SK-N-SH treated with all-trans-retinoic acid at 6 μM for 48 hours (cell line): Measurements from ENCODE around the gene KLHL42.

Experiments used
- ARNTL ChIP-seq: fragments of 450-650 bp; formaldehyde crosslinking; IDR thresholded peaks from 2 replicates; pipeline ENCODE4 v1.5.0; 2020; ENCODE audit warnings: low read depth, mild to moderate bottlenecking, moderate library complexity, borderline replicate concordance
- CREB5 ChIP-seq: fragments of 250-450 bp; sonication (Bioruptor Pico); IDR thresholded peaks from 2 replicates; pipeline ENCODE4 v1.5.1; 2020; ENCODE audit warnings: low read depth, mild to moderate bottlenecking, moderate library complexity
- ESRRG ChIP-seq: fragments of 250-450 bp; sonication (Bioruptor Pico); IDR thresholded peaks from 2 replicates; pipeline ENCODE4 v1.6.1; 2021; ENCODE audit warnings: mild to moderate bottlenecking
- GLIS3 ChIP-seq: fragments of 250-450 bp; sonication (Bioruptor Pico); IDR thresholded peaks from 2 replicates; pipeline ENCODE4 v1.5.0; 2020; ENCODE audit warnings: mild to moderate bottlenecking, moderate library complexity
- PPARA ChIP-seq: fragments of 250-450 bp; sonication (Bioruptor Pico); IDR thresholded peaks from 2 replicates; pipeline ENCODE4 v1.5.0; 2020; ENCODE audit warnings: mild to moderate bottlenecking, borderline replicate concordance
- TOX ChIP-seq: fragments of 250-450 bp; sonication (Bioruptor Pico); IDR thresholded peaks from 2 replicates; pipeline ENCODE4 v1.8.0; 2021; ENCODE audit warnings: mild to moderate bottlenecking, moderate library complexity, borderline replicate concordance
- ZC3H10 ChIP-seq: fragments of 250-450 bp; sonication (Bioruptor Pico); IDR thresholded peaks from 2 replicates; pipeline ENCODE4 v1.5.1; 2021; ENCODE audit warnings: mild to moderate bottlenecking, moderate library complexity
- TF ChIP-seq, protein P1 (sequence below): fragments of 250-450 bp; sonication (Bioruptor Pico); IDR thresholded peaks from 2 replicates; pipeline ENCODE4 v1.8.0; 2020; ENCODE audit warnings: mild to moderate bottlenecking, moderate library complexity, borderline replicate concordance

DNA sequence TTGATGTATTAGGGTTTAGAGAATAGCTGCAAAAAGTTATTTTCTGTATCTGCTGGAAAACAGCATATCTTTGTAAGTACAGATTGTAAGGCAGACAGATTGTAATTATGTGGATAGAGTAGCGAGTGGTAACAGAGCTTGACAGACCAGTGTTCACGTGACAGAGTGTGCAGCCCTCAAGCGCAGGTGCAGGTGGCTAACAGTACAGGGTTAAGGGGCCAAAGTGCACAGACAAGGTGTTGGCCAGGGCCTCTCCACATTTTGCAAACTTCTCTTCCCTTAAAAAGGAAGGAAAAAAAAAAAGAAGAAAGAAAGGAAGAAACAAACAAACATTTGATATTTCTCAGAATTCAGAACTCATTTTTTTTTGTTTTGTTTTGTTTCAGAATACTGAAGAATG lies 25.2 kb upstream of the KLHL42 start:
- TF ChIP-seq, protein P1, sequence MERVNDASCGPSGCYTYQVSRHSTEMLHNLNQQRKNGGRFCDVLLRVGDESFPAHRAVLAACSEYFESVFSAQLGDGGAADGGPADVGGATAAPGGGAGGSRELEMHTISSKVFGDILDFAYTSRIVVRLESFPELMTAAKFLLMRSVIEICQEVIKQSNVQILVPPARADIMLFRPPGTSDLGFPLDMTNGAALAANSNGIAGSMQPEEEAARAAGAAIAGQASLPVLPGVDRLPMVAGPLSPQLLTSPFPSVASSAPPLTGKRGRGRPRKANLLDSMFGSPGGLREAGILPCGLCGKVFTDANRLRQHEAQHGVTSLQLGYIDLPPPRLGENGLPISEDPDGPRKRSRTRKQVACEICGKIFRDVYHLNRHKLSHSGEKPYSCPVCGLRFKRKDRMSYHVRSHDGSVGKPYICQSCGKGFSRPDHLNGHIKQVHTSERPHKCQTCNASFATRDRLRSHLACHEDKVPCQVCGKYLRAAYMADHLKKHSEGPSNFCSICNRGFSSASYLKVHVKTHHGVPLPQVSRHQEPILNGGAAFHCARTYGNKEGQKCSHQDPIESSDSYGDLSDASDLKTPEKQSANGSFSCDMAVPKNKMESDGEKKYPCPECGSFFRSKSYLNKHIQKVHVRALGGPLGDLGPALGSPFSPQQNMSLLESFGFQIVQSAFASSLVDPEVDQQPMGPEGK (CRISPR knock-in tag): no peak
- TF ChIP-seq CREB5 (CRISPR knock-in tag) (no peak), PPARA (CRISPR knock-in tag) (no peak), ESRRG (no peak), ZC3H10 (CRISPR knock-in tag) (no peak), ARNTL (CRISPR knock-in tag) (no peak), GLIS3 (CRISPR knock-in tag) (no peak), TOX (CRISPR knock-in tag) (no peak)
